ENCODE measurements around the gene HSDL1. TPM values are rescaled to one million over a fixed set of nuclear protein-coding genes. Genes with fewer than 3 reads are reported as not detected.

HSDL1 gene
- total and polyA plus RNA-seq, 2 donors (not counting 1 experiment from before 2014, with no cell fraction given) = 12.4 to 30.8 TPM

DNA sequence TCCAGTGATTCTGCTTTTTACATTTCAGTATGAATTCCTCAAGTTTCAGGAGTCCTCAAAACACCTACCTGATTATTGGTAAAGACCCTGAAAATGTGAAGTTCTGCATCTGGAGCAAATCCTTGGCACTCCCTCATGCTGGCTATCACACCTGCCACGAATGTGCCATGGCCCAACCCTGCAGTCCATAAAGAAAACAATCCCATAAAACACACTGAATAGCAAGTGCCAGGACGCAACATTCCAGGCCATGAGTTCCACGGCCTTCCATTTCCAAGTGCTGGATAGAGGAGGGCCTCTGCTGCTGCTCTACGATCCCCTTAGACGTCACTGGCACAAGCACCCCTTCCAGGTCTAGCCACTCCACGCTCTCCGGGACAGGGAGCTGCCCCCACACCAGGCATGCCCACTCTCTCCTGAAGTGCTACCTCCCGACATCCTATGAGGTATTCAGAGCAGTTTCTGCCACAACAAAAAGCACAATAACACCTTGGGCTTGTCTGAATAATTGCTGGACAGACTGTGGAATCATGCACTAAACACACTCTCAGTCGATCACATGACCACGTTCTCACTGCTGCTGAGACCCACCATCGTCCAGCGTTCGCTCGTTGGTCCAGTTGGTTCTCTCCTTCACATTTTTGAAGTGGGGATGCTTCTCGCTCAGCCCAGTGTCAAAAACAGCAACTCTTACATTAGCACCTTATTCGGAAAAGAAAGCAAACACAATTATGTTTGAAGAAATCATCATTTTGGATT, 51.7 kb downstream of the HSDL1 start:
- no peak for ATAC-seq (ENCODE audit: low read depth)
- Histone ChIP-seq H3K9ac (ENCODE audit: low read length) (no peak overlapping the region), H3K36me3 (replicated peaks in 1 of 2; ENCODE audit: control extremely low read depth in 1 of 2, control insufficient read depth in 1 of 2, extremely low read depth in 1 of 2, insufficient read depth in 2 of 2, low read length in 1 of 2) (peaks cover 8 to 77% of the 10 kb centered on the region in 2 experiments), H2AFZ (ENCODE audit: insufficient read depth, low read depth, low read length, poor library complexity, severe bottlenecking) (no peak overlapping the region), H3K4me2 (replicated peaks; ENCODE audit: low read depth, low read length, poor library complexity, severe bottlenecking) (no peak overlapping the region), H4K20me1 (ENCODE audit: control insufficient read depth, insufficient read depth, low read length, poor library complexity, severe bottlenecking) (peaks cover 59% of the 10 kb centered on the region), H3K27ac (ENCODE audit: low read length in 2 of 2) (no peak overlapping the region), H3K4me1 (ENCODE audit: control insufficient read depth in 2 of 2, insufficient read depth in 2 of 2, low read length in 2 of 2) (peaks cover 11 to 14% of the 10 kb centered on the region in 2 donors), H3K79me2 (ENCODE audit: control insufficient read depth, insufficient read depth, low read length) (peaks cover 19% of the 10 kb centered on the region), H3K4me3 (ENCODE audit: control extremely low read depth in 1 of 5, extremely low read depth in 1 of 5, insufficient read depth in 1 of 5, low read depth in 2 of 5, low read length in 4 of 5) (no peak overlapping the region), H3K27me3 (replicated peaks in 1 of 4; ENCODE audit: control extremely low read depth in 1 of 4, control insufficient read depth in 3 of 4, insufficient read depth in 4 of 4, low read length in 3 of 4) (no peaks in the 10 kb centered on the region), H3K9me3 (ENCODE audit: control extremely low read depth in 1 of 3, control insufficient read depth in 2 of 3, insufficient read depth in 1 of 3, low read length in 2 of 3) (no peaks in the 10 kb centered on the region)
- H3K27me3 Mint-ChIP-seq = no peaks in the 10 kb centered on the region
- POLR2A ChIA-PET = no interaction called here
- TF ChIP-seq EZH2 (IDR thresholded peaks at IDR 0.05; ENCODE audit: borderline replicate concordance, insufficient read depth, low read depth, low read length, poor library complexity, severe bottlenecking) = no peak
- TF ChIP-seq, protein P1, sequence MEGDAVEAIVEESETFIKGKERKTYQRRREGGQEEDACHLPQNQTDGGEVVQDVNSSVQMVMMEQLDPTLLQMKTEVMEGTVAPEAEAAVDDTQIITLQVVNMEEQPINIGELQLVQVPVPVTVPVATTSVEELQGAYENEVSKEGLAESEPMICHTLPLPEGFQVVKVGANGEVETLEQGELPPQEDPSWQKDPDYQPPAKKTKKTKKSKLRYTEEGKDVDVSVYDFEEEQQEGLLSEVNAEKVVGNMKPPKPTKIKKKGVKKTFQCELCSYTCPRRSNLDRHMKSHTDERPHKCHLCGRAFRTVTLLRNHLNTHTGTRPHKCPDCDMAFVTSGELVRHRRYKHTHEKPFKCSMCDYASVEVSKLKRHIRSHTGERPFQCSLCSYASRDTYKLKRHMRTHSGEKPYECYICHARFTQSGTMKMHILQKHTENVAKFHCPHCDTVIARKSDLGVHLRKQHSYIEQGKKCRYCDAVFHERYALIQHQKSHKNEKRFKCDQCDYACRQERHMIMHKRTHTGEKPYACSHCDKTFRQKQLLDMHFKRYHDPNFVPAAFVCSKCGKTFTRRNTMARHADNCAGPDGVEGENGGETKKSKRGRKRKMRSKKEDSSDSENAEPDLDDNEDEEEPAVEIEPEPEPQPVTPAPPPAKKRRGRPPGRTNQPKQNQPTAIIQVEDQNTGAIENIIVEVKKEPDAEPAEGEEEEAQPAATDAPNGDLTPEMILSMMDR (IDR thresholded peaks at IDR 0.05) = no peak
- no peak overlapping the region for H3K4me3 Mint-ChIP-seq
- CTCF ChIA-PET = interaction anchor here (0.6 to 5.4 kb wide), 2 partner anchors 94 to 108 kb away, joined by 3 to 32 read pairs; partner anchors contain the start of gene TAF1C
- peaks cover 14% of the 10 kb centered on the region for H3K4me1 Mint-ChIP-seq
- DNase-seq = no peak
- no peaks in the 10 kb centered on the region for H3K9me3 Mint-ChIP-seq (ENCODE audit: insufficient read depth)
- intact Hi-C loops (cut with micrococcal nuclease) = no loop called here
- no peak overlapping the region for H3K27ac Mint-ChIP-seq
- 96% methylated on average over 7 of the region's 16 CpGs for WGBS (ENCODE audit: insufficient coverage)

DNA sequence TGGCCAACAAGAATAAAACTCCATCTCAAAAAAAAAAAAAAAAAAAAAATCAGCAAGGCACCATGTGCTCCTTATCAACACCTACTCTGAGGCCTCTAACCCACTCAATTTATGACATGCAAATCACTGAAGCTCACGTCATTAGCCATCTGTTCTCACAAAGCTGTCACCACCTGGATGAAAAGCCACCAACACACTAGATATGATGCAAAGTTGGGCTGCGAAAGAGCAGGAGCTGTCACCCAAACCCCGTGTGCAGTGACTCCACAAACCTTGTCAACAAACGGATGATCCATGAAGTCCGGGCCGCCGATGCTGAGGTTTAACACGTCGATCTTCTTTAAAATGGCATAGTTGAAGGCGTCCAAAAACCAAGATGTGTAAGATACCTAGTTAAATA, 53.5 kb downstream of the HSDL1 start:
- no peaks in the 10 kb centered on the region for H3K9me3 ChIP-seq (ENCODE audit: control extremely low read depth in 1 of 3, control insufficient read depth in 2 of 3, insufficient read depth in 1 of 3, low read length in 2 of 3)
- Mint-ChIP-seq H3K27me3 (no peaks in the 10 kb centered on the region), H3K9me3 (ENCODE audit: insufficient read depth) (no peaks in the 10 kb centered on the region), H3K4me1 (peaks cover 25% of the 10 kb centered on the region), H3K4me3 (no peak overlapping the region), H3K27ac (no peak overlapping the region)
- peaks cover 8 to 77% of the 10 kb centered on the region in 2 experiments for H3K36me3 ChIP-seq (replicated peaks in 1 of 2; ENCODE audit: control extremely low read depth in 1 of 2, control insufficient read depth in 1 of 2, extremely low read depth in 1 of 2, insufficient read depth in 2 of 2, low read length in 1 of 2)
- H3K4me2 ChIP-seq (replicated peaks; ENCODE audit: low read depth, low read length, poor library complexity, severe bottlenecking) = no peak overlapping the region
- ChIA-PET CTCF (interaction anchor here (5.4 kb wide), 1 partner anchor 96 kb away, joined by 32 read pairs; the partner anchor contains the start of gene TAF1C), POLR2A (no interaction called here)
- H3K79me2 ChIP-seq (ENCODE audit: control insufficient read depth, insufficient read depth, low read length) = peaks cover 4% of the 10 kb centered on the region
- TF ChIP-seq, protein P1 (IDR thresholded peaks at IDR 0.05) = no peak
- TF ChIP-seq EZH2 (IDR thresholded peaks at IDR 0.05; ENCODE audit: borderline replicate concordance, insufficient read depth, low read depth, low read length, poor library complexity, severe bottlenecking) = no peak
- no peaks in the 10 kb centered on the region for H3K27me3 ChIP-seq (replicated peaks in 1 of 4; ENCODE audit: control extremely low read depth in 1 of 4, control insufficient read depth in 3 of 4, insufficient read depth in 4 of 4, low read length in 3 of 4)
- H4K20me1 ChIP-seq (ENCODE audit: control insufficient read depth, insufficient read depth, low read length, poor library complexity, severe bottlenecking) = peaks cover 54% of the 10 kb centered on the region
- H3K4me1 ChIP-seq (ENCODE audit: control insufficient read depth in 2 of 2, insufficient read depth in 2 of 2, low read length in 2 of 2) = peaks cover 15 to 23% of the 10 kb centered on the region in 2 donors
- no peak for ATAC-seq (ENCODE audit: low read depth)
- H3K9ac ChIP-seq (ENCODE audit: low read length) = no peak overlapping the region
- intact Hi-C loops (cut with micrococcal nuclease) = no loop called here
- H3K27ac ChIP-seq (ENCODE audit: low read length in 2 of 2) = no peak overlapping the region
- DNase-seq = no peak
- no peak overlapping the region for H3K4me3 ChIP-seq (ENCODE audit: control extremely low read depth in 1 of 5, extremely low read depth in 1 of 5, insufficient read depth in 1 of 5, low read depth in 2 of 5, low read length in 4 of 5)
- H2AFZ ChIP-seq (ENCODE audit: insufficient read depth, low read depth, low read length, poor library complexity, severe bottlenecking) = no peak overlapping the region
- 61% methylated on average over 3 of the region's 10 CpGs for WGBS (ENCODE audit: insufficient coverage)

Measured in B cell (primary cell).